HepG2 (cell line): Measurements from ENCODE around the gene LYST. TPM values are rescaled to one million over a fixed set of nuclear protein-coding genes. Genes with fewer than 3 reads are reported as not detected.

Experiments used
- ATAC-seq: fragments of 200-7000 bp; cut with Tn5 transposase; 3 replicates; pipeline ENCODE4 v1.9.1; 2020; ENCODE audit warnings: mild to moderate bottlenecking, moderate library complexity
- BruUV-seq: library from RNA; stranded (reverse); fragments of 400-500 nt; replicated peaks from 2 replicates; lab custom pipeline; 2021; lab: Mats Ljungman, UMichigan
- CTCF ChIA-PET: fragments of 300-600 bp; formaldehyde crosslinking; extraction: SDS; loops from one replicate; lab custom pipeline; 2021; ENCODE audit warnings: low total read pairs, inconsistent platforms, low intra/inter-chr PET ratio; lab: Yijun Ruan, JAX
- POLR2A ChIA-PET: fragments of 350-600 bp; sonication (Branson Sonifier 250); formaldehyde crosslinking; loops from one replicate; lab custom pipeline; 2020; ENCODE audit warnings: antibody characterized with exemption, inconsistent platforms; lab: Yijun Ruan, JAX
- DNase-seq: peaks from one replicate; pipeline ENCODE4 v3.0.0-alpha.2; 2015; ENCODE audit warnings: low spot score
- FAIRE-seq: peaks from 3 replicates; lab custom pipeline; 2011; peaks lifted over from hg19 to GRCh38; lab: Jason Lieb, UNC
- H2AFZ ChIP-seq: one replicate; pipeline ENCODE4 v1.6.1; 2011; ENCODE audit warnings: low read length, inconsistent platforms
- H3K27ac ChIP-seq: fragments of 300-600 bp; 3 replicates; pipeline ENCODE4 v1.8.0; 2011; ENCODE audit warnings: mixed run types, mild to moderate bottlenecking, mixed read lengths, low read length, inconsistent platforms; ENCODE audit not compliant: insufficient read depth; ENCODE audit errors: extremely low read length
- H3K27me3 ChIP-seq, 2 experiments: fragments of 200-600 bp in 1 of 2; 2 replicates in 1 of 2; 3 replicates in 1 of 2; pipeline versions ENCODE4 v1.6.0 to v1.8.0; 2011; ENCODE audit warnings: low read length in 2 of 2, mild to moderate bottlenecking in 2 of 2, moderate library complexity in 2 of 2, inconsistent platforms in 1 of 2; ENCODE audit not compliant: insufficient read depth in 2 of 2, control insufficient read depth in 1 of 2
- H3K36me3 ChIP-seq, 2 experiments: fragments of 200-600 bp in 1 of 2; replicated peaks in 1 of 2; 2 replicates in 1 of 2; 3 replicates in 1 of 2; pipeline versions ENCODE4 v1.5.1 to v1.8.0; 2011; ENCODE audit warnings: low read length in 2 of 2, inconsistent platforms in 1 of 2; ENCODE audit not compliant: insufficient read depth in 2 of 2, control insufficient read depth in 1 of 2
- H3K4me1 ChIP-seq: 2 replicates; pipeline ENCODE4 v1.5.1; 2012; ENCODE audit warnings: low read length, inconsistent platforms; ENCODE audit not compliant: insufficient read depth
- H3K4me2 ChIP-seq: 2 replicates; pipeline ENCODE4 v1.6.0; 2011; ENCODE audit warnings: low read depth, low read length, inconsistent platforms
- H3K4me3 ChIP-seq, 3 experiments: fragments of 200-600 bp in 1 of 3; sonication (generic), shearing (Covaris generic) in 1 of 3; replicated peaks in 1 of 3; 2 replicates each; pipeline ENCODE4 v1.5.1; 2011 to 2016; ENCODE audit warnings: low read length in 3 of 3, inconsistent platforms in 2 of 3, low read depth in 2 of 3, mild to moderate bottlenecking in 2 of 3, control low read depth in 1 of 3, mixed read lengths in 1 of 3; ENCODE audit not compliant: insufficient read depth in 1 of 3
- H3K79me2 ChIP-seq: one replicate; pipeline ENCODE4 v1.6.1; 2011; ENCODE audit warnings: low read length, inconsistent platforms; ENCODE audit not compliant: insufficient read depth
- H3K9ac ChIP-seq: 2 replicates; pipeline ENCODE4 v1.6.0; 2011; ENCODE audit warnings: mild to moderate bottlenecking, low read depth, low read length, inconsistent platforms; ENCODE audit not compliant: insufficient read depth
- H3K9me3 ChIP-seq: 2 replicates; pipeline ENCODE4 v1.5.1; 2012; ENCODE audit warnings: mild to moderate bottlenecking, low read length
- H4K20me1 ChIP-seq: 2 replicates; pipeline ENCODE4 v1.6.0; 2011; ENCODE audit warnings: inconsistent platforms, mild to moderate bottlenecking, low read length, moderate library complexity; ENCODE audit not compliant: insufficient read depth
- ASH2L ChIP-seq: fragments of 300-600, 200-600 bp; sonication (generic); IDR thresholded peaks from 2 replicates; pipeline ENCODE4 v1.7.0; 2017; ENCODE audit warnings: low read depth, mild to moderate bottlenecking, moderate library complexity, mixed read lengths, low read length; ENCODE audit not compliant: insufficient read length
- CREM ChIP-seq, 2 experiments: sonication (generic) in 1 of 2; formaldehyde crosslinking in 1 of 2; IDR thresholded peaks; 2 replicates each; pipeline versions ENCODE4 v1.4.0 to v1.6.1; 2016 to 2020; ENCODE audit warnings: antibody characterized with exemption in 1 of 2, mild to moderate bottlenecking in 1 of 2, missing genetic modification reagents in 1 of 2
- GLI4 ChIP-seq: sonication (generic); formaldehyde crosslinking; IDR thresholded peaks from 2 replicates; pipeline ENCODE4 v1.5.1; 2020; ENCODE audit warnings: missing genetic modification reagents, mild to moderate bottlenecking, moderate library complexity, borderline replicate concordance
- HOXA9 ChIP-seq: sonication (generic); formaldehyde crosslinking; IDR thresholded peaks from 2 replicates; pipeline ENCODE4 v1.8.1; 2022; ENCODE audit warnings: missing genetic modification reagents, mild to moderate bottlenecking, moderate library complexity, borderline replicate concordance
- PHF21A ChIP-seq: sonication (generic); formaldehyde crosslinking; IDR thresholded peaks from 2 replicates; pipeline ENCODE4 v1.5.0; 2020; ENCODE audit warnings: mild to moderate bottlenecking, missing genetic modification reagents
- RFXAP ChIP-seq: sonication (generic); formaldehyde crosslinking; IDR thresholded peaks from 2 replicates; pipeline ENCODE4 v1.4.0; 2020; ENCODE audit warnings: missing genetic modification reagents, borderline replicate concordance
- USF2 ChIP-seq, 2 experiments: sonication (generic) in 1 of 2; formaldehyde crosslinking in 1 of 2; IDR thresholded peaks; 2 replicates each; pipeline versions ENCODE4 v1.5.1 to v1.6.1; 2011 to 2020; ENCODE audit warnings: borderline replicate concordance in 1 of 2, low read depth in 1 of 2, low read length in 1 of 2, mild to moderate bottlenecking in 1 of 2, missing genetic modification reagents in 1 of 2, moderate library complexity in 1 of 2
- ZNF253 ChIP-seq: sonication (generic); formaldehyde crosslinking; IDR thresholded peaks from 2 replicates; pipeline ENCODE4 v1.8.0; 2022; ENCODE audit warnings: mild to moderate bottlenecking, missing genetic modification reagents, borderline replicate concordance
- ZNF276 ChIP-seq: sonication (generic); formaldehyde crosslinking; IDR thresholded peaks from 2 replicates; pipeline ENCODE4 v1.4.0; 2020; ENCODE audit warnings: mild to moderate bottlenecking, low read depth, missing genetic modification reagents
- ZNF674 ChIP-seq: sonication (generic); formaldehyde crosslinking; IDR thresholded peaks from 2 replicates; pipeline ENCODE4 v1.5.0; 2020; ENCODE audit warnings: low read depth, mild to moderate bottlenecking, missing genetic modification reagents
- WGBS: methylation state at CpG from one replicate; pipeline ENCODE4 v1.1.6; 2017; ENCODE audit warnings: low lambda C conversion rate; 5-methylcytosine and 5-hydroxymethylcytosine counted together
- in situ Hi-C: cut with HindIII; loops from 2 replicates; pipeline ENCODE4 v1.10.0; 2017; ENCODE audit warnings: low pct_unique_long_range_greater_than_20kb; ENCODE audit not compliant: extremely low pct_ligation_motif_present
- intact Hi-C: fragments of 100-400 bp; cut with micrococcal nuclease; formaldehyde crosslinking; loops from one replicate; pipeline ENCODE4 v1.10.0; 2022; ENCODE audit not compliant: unreplicated experiment
- polyA plus RNA-seq, 8 experiments: library from polyadenylated mRNA; depleted of rRNA in 3 of 8; stranded (reverse) in 7 of 8; unstranded in 1 of 8; fragments of >200 nt; fragmentation: Illumina TruSeq in 4 of 8; extraction: Trizol in 4 of 8; gene quantifications; 2 replicates each; pipeline versions ENCODE4 v1.2.1 to v1.2.3, GENCODE V29; 2011 to 2016; ENCODE audit warnings: low read depth in 4 of 8, missing spikeins in 1 of 8, mixed read lengths in 1 of 8; ENCODE audit not compliant: insufficient read depth in 1 of 8
- total RNA-seq, 5 experiments: library from RNA; depleted of rRNA; stranded (reverse); fragments of >200 nt; fragmentation: Illumina TruSeq; extraction: Trizol; gene quantifications; 2 replicates each; pipeline ENCODE4 v1.2.3, GENCODE V29; 2016; ENCODE audit warnings: low read depth in 1 of 5

The LYST gene
- total and polyA plus RNA-seq, 2 of the 13 experiments (the other 11 are each of a cell fraction or from before 2014, with no cell fraction given): 0.91 to 2.5 TPM

DNA sequence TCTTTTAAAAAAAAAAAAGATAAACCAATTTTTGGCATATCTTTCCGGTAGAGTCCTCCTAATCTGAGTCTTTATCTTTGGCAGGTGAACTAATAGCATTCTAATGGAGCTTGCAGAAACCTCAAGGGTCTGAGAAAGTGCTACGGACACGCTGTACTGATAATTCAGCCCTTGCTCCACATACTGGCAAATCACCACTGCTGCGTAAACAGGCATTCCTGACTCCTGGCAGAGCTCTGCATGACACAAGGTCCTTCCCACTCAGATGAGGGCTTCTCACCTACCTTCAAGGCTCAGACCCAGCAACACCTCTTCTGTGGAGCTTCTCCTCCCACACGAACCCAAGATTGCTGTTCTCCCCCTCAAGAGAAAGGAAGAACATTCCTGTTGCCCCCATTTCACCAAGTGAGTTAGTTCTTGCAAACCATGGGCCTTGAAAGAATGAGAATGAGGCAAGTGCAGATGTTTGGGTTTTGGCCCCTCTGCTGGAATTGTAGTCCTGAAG is 48.0 kb downstream of the LYST start:
- no peak for ATAC-seq
- 77% methylated on average over 5 of the region's 5 CpGs for WGBS

More for the DNA sequence above, 48.0 kb downstream of the LYST start:
- POLR2A ChIA-PET: no interaction called here
- in situ Hi-C loops (no loop called here), intact Hi-C loops (no loop called here)
- FAIRE-seq (no peak), DNase-seq (no peak)
- Histone ChIP-seq H3K27me3 (no peaks in the 10 kb centered on the region), H3K9ac (no peak overlapping the region), H3K4me2 (no peak overlapping the region), H2AFZ (no peak overlapping the region), H3K9me3 (no peaks in the 10 kb centered on the region), H3K4me1 (peaks cover 21% of the 10 kb centered on the region), H4K20me1 (no peaks in the 10 kb centered on the region), H3K27ac (no peak overlapping the region), H3K79me2 (no peaks in the 10 kb centered on the region), H3K36me3 (no peaks in the 10 kb centered on the region), H3K4me3 (no peak overlapping the region)
- no TSS peak for BruUV-seq
- CTCF ChIA-PET: no interaction called here
- TF ChIP-seq GLI4 (CRISPR knock-in tag): no peak
- TF ChIP-seq ZNF276: no peak
- TF ChIP-seq RFXAP (CRISPR knock-in tag): no peak
- no peak for TF ChIP-seq USF2 (IDR thresholded peaks at IDR 0.05; ENCODE audit: low read depth, low read length)
- TF ChIP-seq USF2 (CRISPR knock-in tag; IDR thresholded peaks at IDR 0.05; ENCODE audit: borderline replicate concordance): no peak
- no peak for TF ChIP-seq PHF21A (CRISPR knock-in tag)
- TF ChIP-seq ASH2L: no peak
- TF ChIP-seq ZNF253: no peak
- no peak for TF ChIP-seq CREM (IDR thresholded peaks at IDR 0.05)
- TF ChIP-seq CREM (CRISPR knock-in tag; IDR thresholded peaks at IDR 0.05): no peak
- no peak for TF ChIP-seq HOXA9 (CRISPR knock-in tag)
- no peak for TF ChIP-seq ZNF674 (CRISPR knock-in tag)
- TF ChIP-seq, all 625 proteins: peak for 0
